OCI-LY7 (cell line): ENCODE results near the gene IZUMO4. TPM values are rescaled to one million over a fixed set of nuclear protein-coding genes. Genes with fewer than 3 reads are reported as not detected.

ENCODE experiments used
- BruUV-seq: library from RNA; stranded (reverse); fragments of 400-500 nt; replicated peaks from 2 replicates; lab custom pipeline; 2021; lab: Mats Ljungman, UMichigan
- CTCF ChIA-PET: fragments of 300-600 bp; sonication (Branson Sonifier 250); formaldehyde crosslinking; loops from one replicate; lab custom pipeline; 2022; ENCODE audit warnings: antibody characterized with exemption; ENCODE audit not compliant: unreplicated experiment; lab: Charles Lee
- POLR2A ChIA-PET: fragments of 300-600 bp; sonication (Branson Sonifier 250); formaldehyde crosslinking; loops from one replicate; lab custom pipeline; 2022; ENCODE audit warnings: antibody characterized with exemption; lab: Charles Lee
- DNase-seq: peaks from one replicate; pipeline ENCODE4 v3.0.0-alpha.2; 2015; ENCODE audit warnings: low spot score
- H2AFZ ChIP-seq: fragments of 200-600 bp; sonication (generic), shearing (Covaris generic); 2 replicates; pipeline ENCODE4 v1.6.1; 2014; ENCODE audit warnings: mild to moderate bottlenecking, antibody characterized with exemption, low read length, moderate library complexity
- H3K27ac ChIP-seq: fragments of 200-600 bp; sonication (generic); 2 replicates; pipeline ENCODE4 v1.5.1; 2014; ENCODE audit warnings: mixed run types, low read depth, mild to moderate bottlenecking, moderate library complexity, low read length, inconsistent platforms; ENCODE audit not compliant: poor library complexity, severe bottlenecking
- H3K36me3 ChIP-seq: fragments of 200-600 bp; sonication (generic); 2 replicates; pipeline ENCODE4 v1.6.1; 2014; ENCODE audit warnings: mild to moderate bottlenecking, antibody characterized with exemption, low read length, moderate library complexity, mixed read lengths; ENCODE audit not compliant: insufficient read depth
- H3K4me1 ChIP-seq: fragments of 200-600 bp; sonication (generic); 2 replicates; pipeline ENCODE4 v1.5.1; 2014; ENCODE audit warnings: mild to moderate bottlenecking, low read length; ENCODE audit not compliant: insufficient read depth, poor library complexity, severe bottlenecking
- H3K4me2 ChIP-seq: fragments of 200-600 bp; sonication (generic); 2 replicates; pipeline ENCODE4 v1.6.1; 2014; ENCODE audit warnings: mild to moderate bottlenecking, low read length
- H3K4me3 ChIP-seq: fragments of 200-600 bp; sonication (generic); 2 replicates; pipeline ENCODE4 v1.5.1; 2014; ENCODE audit warnings: mild to moderate bottlenecking, low read depth, low read length; ENCODE audit not compliant: poor library complexity, severe bottlenecking
- H3K79me2 ChIP-seq: fragments of 200-600 bp; sonication (generic); 2 replicates; pipeline ENCODE4 v1.6.1; 2016; ENCODE audit warnings: low read depth, mild to moderate bottlenecking, low read length, moderate library complexity, mixed read lengths; ENCODE audit not compliant: insufficient read depth
- H3K9me2 ChIP-seq: fragments of 200-600 bp; sonication (generic); 2 replicates; pipeline ENCODE4 v1.6.1; 2016; ENCODE audit warnings: mild to moderate bottlenecking, low read length, mixed read lengths; ENCODE audit not compliant: insufficient read depth
- H3K9me3 ChIP-seq: fragments of 200-600 bp; sonication (generic); 2 replicates; pipeline ENCODE4 v1.6.1; 2014; ENCODE audit warnings: mild to moderate bottlenecking, mixed run types, low read length, mixed read lengths
- H4K20me1 ChIP-seq: fragments of 200-600 bp; sonication (generic); 2 replicates; pipeline ENCODE4 v1.6.1; 2014; ENCODE audit warnings: mild to moderate bottlenecking, antibody characterized with exemption, low read length, moderate library complexity, mixed read lengths; ENCODE audit not compliant: insufficient read depth
- CTCF ChIP-seq: fragments of 200-600 bp; sonication (generic); conservative IDR thresholded peaks from 2 replicates; pipeline ENCODE4 v1.5.1; 2014; ENCODE audit warnings: mild to moderate bottlenecking, antibody characterized with exemption, low read length, moderate library complexity, mixed read lengths
- EZH2phosphoT487 ChIP-seq: fragments of 200-600 bp; sonication (generic); IDR thresholded peaks from 2 replicates; pipeline ENCODE4 v1.6.1; 2018; ENCODE audit warnings: low read depth, borderline replicate concordance, mild to moderate bottlenecking, mixed run types, antibody characterized with exemption, low read length, moderate library complexity, mixed read lengths
- intact Hi-C: fragments of 100-400 bp; cut with micrococcal nuclease; formaldehyde crosslinking; loops from one replicate; pipeline ENCODE4 v1.10.0; 2022; ENCODE audit not compliant: unreplicated experiment
- total RNA-seq, 2 experiments: library from RNA; depleted of rRNA in 1 of 2; stranded (reverse); fragments of >200 nt in 1 of 2; shearing (Covaris generic) in 1 of 2; gene quantifications; 2 replicates each; pipeline ENCODE4 v1.2.3, GENCODE V29; 2014 to 2022

Gene IZUMO4
- total RNA-seq, 2 experiments from 2014 or later = 7.3 to 12.9 TPM

- no peaks in the 10 kb centered on the region for H3K9me3 ChIP-seq
- H2AFZ ChIP-seq = no peak overlapping the region
- H3K36me3 ChIP-seq = peaks cover 93% of the 10 kb centered on the region
- no peaks in the 10 kb centered on the region for H3K79me2 ChIP-seq
- no peak overlapping the region for H3K27ac ChIP-seq
- H3K9me2 ChIP-seq = no peaks in the 10 kb centered on the region
- intact Hi-C loops = no loop called here
- TF ChIP-seq CTCF (no peak), EZH2phosphoT487 (no peak)
- POLR2A ChIA-PET = no interaction called here
- no peak for DNase-seq
- no peak overlapping the region for H3K4me2 ChIP-seq
- H4K20me1 ChIP-seq = no peaks in the 10 kb centered on the region
- CTCF ChIA-PET = no interaction called here
- H3K4me3 ChIP-seq = no peak overlapping the region
- H3K4me1 ChIP-seq = no peaks in the 10 kb centered on the region
- BruUV-seq = no TSS peak
These were observed 15.2 kb downstream of the IZUMO4 start for GRCh38 chr19:2111886-2112285.

GRCh38 chr19:2112516-2113320 lies 16.0 kb downstream of the IZUMO4 start:
- POLR2A ChIA-PET = no interaction called here
- H3K27ac ChIP-seq = no peak overlapping the region
- no TSS peak for BruUV-seq

More at GRCh38 chr19:2112516-2113320, 16.0 kb downstream of the IZUMO4 start:
- Histone ChIP-seq H3K9me2 (no peaks in the 10 kb centered on the region), H4K20me1 (no peaks in the 10 kb centered on the region), H2AFZ (no peak overlapping the region), H3K79me2 (no peaks in the 10 kb centered on the region), H3K4me3 (no peak overlapping the region), H3K36me3 (peaks cover 96% of the 10 kb centered on the region), H3K4me2 (no peak overlapping the region), H3K4me1 (no peaks in the 10 kb centered on the region), H3K9me3 (no peaks in the 10 kb centered on the region)
- no peak for TF ChIP-seq CTCF
- TF ChIP-seq EZH2phosphoT487 = no peak
- CTCF ChIA-PET = no interaction called here
- intact Hi-C loops = no loop called here
- no peak for DNase-seq
